ENCODE measurements around the gene CFAP45. TPM values are rescaled to one million over a fixed set of nuclear protein-coding genes. Genes with fewer than 3 reads are reported as not detected.

The CFAP45 gene
- total RNA-seq, 6 experiments from 2014 or later: not detected

DNA sequence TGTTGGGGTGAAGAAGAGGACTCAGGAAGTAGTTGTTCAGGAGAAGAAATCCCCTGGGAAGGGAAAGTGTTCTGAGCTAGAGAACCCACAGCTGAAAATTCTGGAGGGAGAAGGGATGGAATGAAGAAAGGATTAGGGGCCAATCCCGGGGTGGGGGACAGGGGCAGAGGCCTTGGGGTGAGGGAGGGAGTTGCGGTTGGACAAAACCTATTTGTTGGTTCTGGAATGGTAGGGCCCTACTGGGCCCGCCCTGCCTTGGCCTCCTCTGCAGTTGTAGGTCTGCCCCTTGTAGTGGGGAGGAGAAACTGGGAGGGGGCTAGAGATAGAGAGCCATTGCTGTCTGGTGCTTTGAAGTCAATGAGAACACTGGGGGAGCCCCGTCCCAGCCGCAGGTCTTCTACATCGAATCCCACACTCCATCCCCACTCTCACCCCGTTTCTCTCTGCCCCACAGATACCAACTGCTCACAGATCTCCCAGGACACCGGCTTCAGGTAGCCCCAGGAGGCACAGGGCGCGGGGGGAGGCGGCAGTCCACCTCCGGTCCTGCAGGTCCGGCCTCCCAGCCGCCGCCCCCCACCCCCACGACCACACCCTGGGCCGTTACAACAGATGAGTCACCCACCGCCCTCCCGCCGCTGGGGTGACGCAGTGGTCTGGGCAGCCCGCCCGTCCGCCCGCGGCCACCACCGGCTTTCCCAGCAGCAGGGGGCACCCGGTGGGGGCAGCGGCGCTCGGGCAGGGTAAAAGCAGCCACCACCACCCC lies 24.2 kb upstream of the CFAP45 start:
- TF ChIP-seq, protein P1, sequence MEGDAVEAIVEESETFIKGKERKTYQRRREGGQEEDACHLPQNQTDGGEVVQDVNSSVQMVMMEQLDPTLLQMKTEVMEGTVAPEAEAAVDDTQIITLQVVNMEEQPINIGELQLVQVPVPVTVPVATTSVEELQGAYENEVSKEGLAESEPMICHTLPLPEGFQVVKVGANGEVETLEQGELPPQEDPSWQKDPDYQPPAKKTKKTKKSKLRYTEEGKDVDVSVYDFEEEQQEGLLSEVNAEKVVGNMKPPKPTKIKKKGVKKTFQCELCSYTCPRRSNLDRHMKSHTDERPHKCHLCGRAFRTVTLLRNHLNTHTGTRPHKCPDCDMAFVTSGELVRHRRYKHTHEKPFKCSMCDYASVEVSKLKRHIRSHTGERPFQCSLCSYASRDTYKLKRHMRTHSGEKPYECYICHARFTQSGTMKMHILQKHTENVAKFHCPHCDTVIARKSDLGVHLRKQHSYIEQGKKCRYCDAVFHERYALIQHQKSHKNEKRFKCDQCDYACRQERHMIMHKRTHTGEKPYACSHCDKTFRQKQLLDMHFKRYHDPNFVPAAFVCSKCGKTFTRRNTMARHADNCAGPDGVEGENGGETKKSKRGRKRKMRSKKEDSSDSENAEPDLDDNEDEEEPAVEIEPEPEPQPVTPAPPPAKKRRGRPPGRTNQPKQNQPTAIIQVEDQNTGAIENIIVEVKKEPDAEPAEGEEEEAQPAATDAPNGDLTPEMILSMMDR (IDR thresholded peaks at IDR 0.05): no peak
- peak; percentile 37 for TF ChIP-seq POLR2A (IDR thresholded peaks at IDR 0.05)
- DNase-seq (peak; percentile 77 to 94 (median 84)), ATAC-seq (peak; percentile 25 to 63 (median 42))
- Histone ChIP-seq H3K27me3 (no peaks in the 10 kb centered on the region), H3K36me3 (peaks cover 7 to 15% (median 10%) of the 10 kb centered on the region in 4 donors), H3K4me1 (peaks cover 0 to 26% (median 13%) of the 10 kb centered on the region in 4 donors), H3K4me3 (peak overlapping the region; percentile 67 to 91 (median 85)), H3K27ac (peak overlapping the region; percentile 84 to 91 (median 84)), H3K9me3 (no peaks in the 10 kb centered on the region)
- 5% methylated on average over 7 of the region's 31 CpGs for WGBS (ENCODE audit: insufficient coverage, low coverage, low lambda C conversion rate, missing lambda C conversion rate)
- intact Hi-C loops (cut with DNase I): no loop called here

- peak overlapping the region; percentile 67 to 91 (median 85) for H3K4me3 ChIP-seq
- WGBS (ENCODE audit: insufficient coverage, low coverage, low lambda C conversion rate, missing lambda C conversion rate): 5% methylated on average over 18 of the region's 20 CpGs
- H3K4me1 ChIP-seq: peaks cover 0 to 26% (median 13%) of the 10 kb centered on the region in 4 donors
- peak; percentile 14 to 50 (median 41) for ATAC-seq
- H3K9me3 ChIP-seq: no peaks in the 10 kb centered on the region
- peak overlapping the region; percentile 84 to 91 (median 84) for H3K27ac ChIP-seq
- peak; percentile 75 to 84 (median 82) for DNase-seq
- peaks cover 12 to 21% (median 18%) of the 10 kb centered on the region in 4 donors for H3K36me3 ChIP-seq
- intact Hi-C loops (cut with DNase I): no loop called here
- TF ChIP-seq POLR2A (IDR thresholded peaks at IDR 0.05): peak; percentile 29
- TF ChIP-seq, protein P1 (IDR thresholded peaks at IDR 0.05): no peak
- H3K27me3 ChIP-seq: no peaks in the 10 kb centered on the region
These were observed 23.4 kb upstream of the CFAP45 start for GRCh38 chr1:159923203-159924024.

DNA sequence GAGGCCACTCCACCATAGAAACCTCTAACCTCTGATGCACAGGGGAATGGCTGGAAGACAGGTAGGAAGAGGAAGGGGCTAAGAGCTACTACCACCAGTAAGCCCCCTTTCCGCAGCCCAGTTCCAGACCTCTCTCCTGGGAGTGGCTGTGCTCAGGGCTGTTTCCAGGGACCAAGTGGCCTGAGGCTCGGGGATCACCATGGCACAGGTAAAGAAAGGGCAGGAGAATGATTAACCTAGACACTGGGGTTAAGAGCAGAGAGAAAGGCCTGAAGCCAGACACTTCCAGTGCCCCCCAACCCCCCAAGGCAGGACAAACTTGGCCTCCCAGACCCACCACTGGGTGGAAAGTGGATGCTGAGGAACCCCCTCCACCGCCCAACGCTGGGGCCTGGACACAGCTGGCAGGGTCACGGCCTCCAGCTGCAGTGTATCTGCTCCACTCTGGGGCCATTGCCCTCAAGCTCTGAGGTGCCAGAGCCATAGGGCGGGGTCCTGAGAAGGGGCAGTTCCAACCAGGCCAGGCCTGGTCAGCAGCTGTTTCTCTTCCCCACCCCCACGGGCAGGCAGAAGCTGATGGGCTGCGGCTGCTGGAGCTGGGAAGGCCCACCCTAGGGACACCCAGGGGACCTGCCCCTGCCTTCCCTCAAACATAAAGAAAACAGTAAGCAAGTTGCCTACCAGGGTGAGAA lies 22.7 kb upstream of the CFAP45 start:
- Histone ChIP-seq H3K27me3 (no peaks in the 10 kb centered on the region), H3K4me1 (peaks cover 0 to 26% (median 13%) of the 10 kb centered on the region in 4 donors), H3K36me3 (peaks cover 16 to 20% (median 19%) of the 10 kb centered on the region in 4 donors), H3K9me3 (no peaks in the 10 kb centered on the region), H3K27ac (peak overlapping the region; percentile 84 to 91 (median 84)), H3K4me3 (peak overlapping the region; percentile 67 to 91 (median 85))
- intact Hi-C loops (cut with DNase I): no loop called here
- ATAC-seq: peak; percentile 40 to 75 (median 68)
- DNase-seq: peak; percentile 84 to 92 (median 92)
- WGBS (ENCODE audit: insufficient coverage, low coverage, low lambda C conversion rate, missing lambda C conversion rate): 10% methylated on average over 3 of the region's 8 CpGs
- TF ChIP-seq POLR2A (IDR thresholded peaks at IDR 0.05): no peak
- TF ChIP-seq, protein P1 (IDR thresholded peaks at IDR 0.05): no peak

All from right lobe of liver (tissue), 6 donors.